BJ (cell line): ENCODE results near the gene HAS3. TPM values are rescaled to one million over a fixed set of nuclear protein-coding genes. Genes with fewer than 3 reads are reported as not detected.

Source experiments
- CTCF ChIA-PET: fragments of 350-600 bp; formaldehyde crosslinking; extraction: SDS; loops from one replicate; lab custom pipeline; 2021; ENCODE audit warnings: antibody characterized with exemption, inconsistent platforms; lab: Yijun Ruan, JAX
- POLR2A ChIA-PET: fragments of 300-600 bp; sonication (Branson Sonifier 250); formaldehyde crosslinking; extraction: SDS; loops from one replicate; lab custom pipeline; 2021; ENCODE audit warnings: antibody characterized with exemption; lab: Charles Lee
- DNase-seq: peaks from one replicate; pipeline ENCODE4 v3.0.0-alpha.2; 2011; ENCODE audit warnings: low read depth
- H3K27me3 ChIP-seq: 2 replicates; pipeline ENCODE4 v1.6.0; 2011; ENCODE audit warnings: low read length; ENCODE audit not compliant: control insufficient read depth, insufficient read depth
- H3K36me3 ChIP-seq: 2 replicates; pipeline ENCODE4 v1.5.1; 2011; ENCODE audit warnings: low read length; ENCODE audit not compliant: control insufficient read depth, insufficient read depth
- H3K4me3 ChIP-seq: 2 replicates; pipeline ENCODE4 v1.5.1; 2011; ENCODE audit warnings: low read depth, mild to moderate bottlenecking, control low read depth, low read length
- polyA plus RNA-seq: library from polyadenylated mRNA; depleted of rRNA; stranded (reverse); fragments of >200 nt; gene quantifications from 2 replicates; pipeline ENCODE4 v1.2.3, GENCODE V29; 2011
- TF ChIP-seq, protein P1 (sequence below): IDR thresholded peaks from 2 replicates; pipeline ENCODE4 v1.5.1; 2011; ENCODE audit warnings: low read depth, mild to moderate bottlenecking, control low read depth, inconsistent platforms, low read length, moderate library complexity; ENCODE audit not compliant: insufficient read depth

HAS3 gene
- polyA plus RNA-seq, 1 experiment: 2.3 TPM

DNA sequence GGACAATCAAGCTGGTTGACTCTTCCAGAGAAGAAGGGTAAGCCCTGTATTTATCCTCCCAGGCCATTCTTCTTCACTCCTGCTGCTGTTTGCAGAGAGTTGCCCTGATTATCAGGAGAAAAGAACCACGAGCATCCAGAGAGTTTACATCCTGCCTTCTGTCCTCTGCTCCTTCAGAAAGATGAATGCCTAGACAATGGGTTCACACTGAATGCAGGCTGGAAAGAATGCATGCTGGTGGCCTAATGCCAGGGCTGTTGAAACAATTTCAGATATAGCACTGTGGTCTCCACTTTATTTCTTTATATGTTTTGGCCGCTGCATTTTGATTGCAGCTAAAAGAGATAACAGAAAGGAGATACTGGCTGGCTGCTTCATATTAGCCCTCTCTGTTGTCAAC, 21.2 kb upstream of the HAS3 start:
- no peaks in the 10 kb centered on the region for H3K36me3 ChIP-seq
- CTCF ChIA-PET: no interaction called here
- no peak overlapping the region for H3K4me3 ChIP-seq
- no peak for DNase-seq
- TF ChIP-seq, protein P1, sequence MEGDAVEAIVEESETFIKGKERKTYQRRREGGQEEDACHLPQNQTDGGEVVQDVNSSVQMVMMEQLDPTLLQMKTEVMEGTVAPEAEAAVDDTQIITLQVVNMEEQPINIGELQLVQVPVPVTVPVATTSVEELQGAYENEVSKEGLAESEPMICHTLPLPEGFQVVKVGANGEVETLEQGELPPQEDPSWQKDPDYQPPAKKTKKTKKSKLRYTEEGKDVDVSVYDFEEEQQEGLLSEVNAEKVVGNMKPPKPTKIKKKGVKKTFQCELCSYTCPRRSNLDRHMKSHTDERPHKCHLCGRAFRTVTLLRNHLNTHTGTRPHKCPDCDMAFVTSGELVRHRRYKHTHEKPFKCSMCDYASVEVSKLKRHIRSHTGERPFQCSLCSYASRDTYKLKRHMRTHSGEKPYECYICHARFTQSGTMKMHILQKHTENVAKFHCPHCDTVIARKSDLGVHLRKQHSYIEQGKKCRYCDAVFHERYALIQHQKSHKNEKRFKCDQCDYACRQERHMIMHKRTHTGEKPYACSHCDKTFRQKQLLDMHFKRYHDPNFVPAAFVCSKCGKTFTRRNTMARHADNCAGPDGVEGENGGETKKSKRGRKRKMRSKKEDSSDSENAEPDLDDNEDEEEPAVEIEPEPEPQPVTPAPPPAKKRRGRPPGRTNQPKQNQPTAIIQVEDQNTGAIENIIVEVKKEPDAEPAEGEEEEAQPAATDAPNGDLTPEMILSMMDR: no peak
- H3K27me3 ChIP-seq: no peaks in the 10 kb centered on the region
- POLR2A ChIA-PET: no interaction called here

GRCh38 chr16:69085032-69085695, 20.3 kb upstream of the HAS3 start:
- H3K36me3 ChIP-seq: no peaks in the 10 kb centered on the region
- H3K4me3 ChIP-seq: no peak overlapping the region
- DNase-seq: no peak
- H3K27me3 ChIP-seq: no peaks in the 10 kb centered on the region
- ChIA-PET POLR2A (no interaction called here), CTCF (interaction anchor here (1.4 kb wide), 1 partner anchor 27 kb away, joined by 5 read pairs; no protein-coding TSS in a partner anchor)
- TF ChIP-seq, protein P1: no peak

DNA sequence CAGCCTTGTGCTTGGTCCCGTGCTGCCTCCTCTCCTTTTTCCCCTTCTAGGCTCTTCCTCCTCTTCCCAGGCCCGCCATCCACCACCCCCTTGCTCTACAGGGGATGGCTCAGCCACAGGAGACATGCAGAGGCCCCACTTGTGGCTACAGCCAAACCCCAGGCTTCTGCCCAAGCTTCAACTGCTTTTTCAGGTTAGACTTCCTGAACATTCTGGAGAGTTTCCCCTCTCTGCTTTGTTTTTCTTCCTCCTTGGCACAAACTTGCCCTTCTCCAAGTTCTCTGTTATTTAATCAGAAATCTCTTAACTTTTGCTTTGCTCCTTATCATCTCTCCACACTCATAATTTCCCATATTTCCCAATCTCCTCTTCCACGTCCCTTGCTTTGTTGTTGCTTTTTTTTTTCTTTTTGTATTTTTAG, 18.3 kb upstream of the HAS3 start:
- H3K36me3 ChIP-seq: no peaks in the 10 kb centered on the region
- H3K27me3 ChIP-seq: no peaks in the 10 kb centered on the region
- TF ChIP-seq, protein P1: no peak
- ChIA-PET POLR2A (no interaction called here), CTCF (no interaction called here)
- no peak overlapping the region for H3K4me3 ChIP-seq
- DNase-seq: no peak

GRCh38 chr16:69088684-69089083, 16.8 kb upstream of the HAS3 start:
- POLR2A ChIA-PET: no interaction called here
- CTCF ChIA-PET: no interaction called here
- Histone ChIP-seq H3K27me3 (no peaks in the 10 kb centered on the region), H3K36me3 (no peaks in the 10 kb centered on the region), H3K4me3 (no peak overlapping the region)
- TF ChIP-seq, protein P1: no peak
- DNase-seq: no peak

- H3K36me3 ChIP-seq: no peaks in the 10 kb centered on the region
- POLR2A ChIA-PET: interaction anchor here (0.5 kb wide), 1 partner anchor 142 kb away, joined by 10 read pairs; no protein-coding TSS in a partner anchor
- no peak for DNase-seq
- no peaks in the 10 kb centered on the region for H3K27me3 ChIP-seq
- no peak overlapping the region for H3K4me3 ChIP-seq
- TF ChIP-seq, protein P1: no peak
- CTCF ChIA-PET: interaction anchor here (0.5 to 1.5 kb wide), 3 partner anchors 35 to 222 kb away, joined by 3 read pairs; no protein-coding TSS in a partner anchor
These were observed 16.2 kb upstream of the HAS3 start for GRCh38 chr16:69089091-69089910.
